Stimulated activated memory B cell treated with anti-CD40 and anti-IgM and Interleukin-4, amounts not matched to agents 10 μg/mL and 1 μg/mL and 100 μg/mL, for 72 hours (primary cell): Measurements from ENCODE around the gene BEND7.

ENCODE experiments used
- ATAC-seq: fragments of 150-1000 bp; cut with Tn5 transposase; 2 replicates; pipeline ENCODE4 v1.10.0; 2021
- H3K27ac Mint-ChIP-seq: one replicate; pipeline ENCODE4 v1.8.0; 2022; ENCODE audit warnings: mild to moderate bottlenecking, mixed read lengths
- H3K27me3 Mint-ChIP-seq: one replicate; pipeline ENCODE4 v1.8.0; 2022; ENCODE audit warnings: mixed read lengths
- H3K36me3 Mint-ChIP-seq: one replicate; pipeline ENCODE4 v1.8.0; 2022; ENCODE audit warnings: mixed read lengths
- H3K4me1 Mint-ChIP-seq: one replicate; pipeline ENCODE4 v1.8.0; 2022; ENCODE audit warnings: mixed read lengths
- H3K4me3 Mint-ChIP-seq: one replicate; pipeline ENCODE4 v1.8.0; 2022; ENCODE audit warnings: mild to moderate bottlenecking, moderate library complexity, mixed read lengths
- H3K9me3 Mint-ChIP-seq: one replicate; pipeline ENCODE4 v1.8.0; 2022; ENCODE audit warnings: mixed read lengths

BEND7 gene

GRCh38 chr10:13503745-13504463 lies 24.9 kb downstream of the BEND7 start:
- Mint-ChIP-seq H3K4me3 (no peak overlapping the region), H3K27me3 (peaks cover 43% of the 10 kb centered on the region), H3K4me1 (peaks cover 6% of the 10 kb centered on the region), H3K27ac (no peak overlapping the region), H3K9me3 (no peaks in the 10 kb centered on the region), H3K36me3 (no peaks in the 10 kb centered on the region)
- no peak for ATAC-seq

- ATAC-seq, result no peak
- Mint-ChIP-seq H3K27ac (no peak overlapping the region), H3K36me3 (no peaks in the 10 kb centered on the region), H3K4me1 (peaks cover 6% of the 10 kb centered on the region), H3K9me3 (no peaks in the 10 kb centered on the region), H3K27me3 (peaks cover 43% of the 10 kb centered on the region), H3K4me3 (no peak overlapping the region)
Observed at GRCh38 chr10:13502380-13502779, 26.4 kb downstream of the BEND7 start.

GRCh38 chr10:13500201-13500600 lies 28.6 kb downstream of the BEND7 start:
- Mint-ChIP-seq H3K4me1 (peaks cover 6% of the 10 kb centered on the region), H3K27ac (no peak overlapping the region), H3K27me3 (peaks cover 28% of the 10 kb centered on the region), H3K4me3 (no peak overlapping the region), H3K9me3 (no peaks in the 10 kb centered on the region), H3K36me3 (no peaks in the 10 kb centered on the region)
- ATAC-seq, result no peak

GRCh38 chr10:13499150-13499549 lies 29.7 kb downstream of the BEND7 start:
- Mint-ChIP-seq H3K27ac (no peak overlapping the region), H3K4me3 (no peak overlapping the region), H3K9me3 (no peaks in the 10 kb centered on the region), H3K36me3 (no peaks in the 10 kb centered on the region), H3K27me3 (peaks cover 28% of the 10 kb centered on the region), H3K4me1 (peaks cover 6% of the 10 kb centered on the region)
- no peak for ATAC-seq

- no peak for ATAC-seq
- H3K4me3 Mint-ChIP-seq, result no peak overlapping the region
- H3K4me1 Mint-ChIP-seq, result no peaks in the 10 kb centered on the region
- peaks cover 12% of the 10 kb centered on the region for H3K27me3 Mint-ChIP-seq
- H3K27ac Mint-ChIP-seq, result no peak overlapping the region
- no peaks in the 10 kb centered on the region for H3K36me3 Mint-ChIP-seq
- H3K9me3 Mint-ChIP-seq, result no peaks in the 10 kb centered on the region
Observed at GRCh38 chr10:13496931-13497330, 31.9 kb downstream of the BEND7 start.

- H3K4me3 Mint-ChIP-seq, result no peak overlapping the region
Observed at GRCh38 chr10:13496164-13496563, 32.6 kb downstream of the BEND7 start.

GRCh38 chr10:13492493-13493180 lies 36.2 kb downstream of the BEND7 start:
- H3K4me1 Mint-ChIP-seq, result no peaks in the 10 kb centered on the region
- no peak overlapping the region for H3K27ac Mint-ChIP-seq
- H3K9me3 Mint-ChIP-seq, result no peaks in the 10 kb centered on the region
- H3K4me3 Mint-ChIP-seq, result no peak overlapping the region
- H3K27me3 Mint-ChIP-seq, result peaks cover 11% of the 10 kb centered on the region
- ATAC-seq, result no peak
- H3K36me3 Mint-ChIP-seq, result no peaks in the 10 kb centered on the region

More at GRCh38 chr10:13496164-13496563, 32.6 kb downstream of the BEND7 start:
- no peak for ATAC-seq
- H3K4me1 Mint-ChIP-seq, result no peaks in the 10 kb centered on the region
- H3K27ac Mint-ChIP-seq, result no peak overlapping the region
- H3K9me3 Mint-ChIP-seq, result no peaks in the 10 kb centered on the region
- no peaks in the 10 kb centered on the region for H3K36me3 Mint-ChIP-seq
- H3K27me3 Mint-ChIP-seq, result peaks cover 12% of the 10 kb centered on the region

GRCh38 chr10:13491747-13492360 lies 37.0 kb downstream of the BEND7 start:
- H3K4me1 Mint-ChIP-seq, result no peaks in the 10 kb centered on the region
- no peaks in the 10 kb centered on the region for H3K36me3 Mint-ChIP-seq
- no peak overlapping the region for H3K27ac Mint-ChIP-seq
- no peak for ATAC-seq
- H3K4me3 Mint-ChIP-seq, result no peak overlapping the region
- H3K9me3 Mint-ChIP-seq, result no peaks in the 10 kb centered on the region
- peaks cover 11% of the 10 kb centered on the region for H3K27me3 Mint-ChIP-seq

- Mint-ChIP-seq H3K9me3 (no peaks in the 10 kb centered on the region), H3K4me1 (no peaks in the 10 kb centered on the region), H3K36me3 (no peaks in the 10 kb centered on the region), H3K27me3 (peaks cover 11% of the 10 kb centered on the region), H3K4me3 (no peak overlapping the region), H3K27ac (no peak overlapping the region)
- ATAC-seq, result no peak
Observed at GRCh38 chr10:13490503-13490902, 38.3 kb downstream of the BEND7 start.

- H3K4me3 Mint-ChIP-seq, result no peak overlapping the region
- no peaks in the 10 kb centered on the region for H3K36me3 Mint-ChIP-seq
- no peak overlapping the region for H3K27ac Mint-ChIP-seq
- H3K9me3 Mint-ChIP-seq, result no peaks in the 10 kb centered on the region
- peaks cover 11% of the 10 kb centered on the region for H3K27me3 Mint-ChIP-seq
- H3K4me1 Mint-ChIP-seq, result peaks cover 7% of the 10 kb centered on the region
- ATAC-seq, result no peak
Observed at GRCh38 chr10:13489035-13489599, 39.7 kb downstream of the BEND7 start.

- Mint-ChIP-seq H3K9me3 (no peaks in the 10 kb centered on the region), H3K4me3 (no peak overlapping the region)
- ATAC-seq, result no peak
Observed at GRCh38 chr10:13485623-13486022, 43.2 kb downstream of the BEND7 start.

GRCh38 chr10:13483951-13484350 lies 44.9 kb downstream of the BEND7 start:
- H3K4me3 Mint-ChIP-seq, result peak overlapping the region; percentile 41
- H3K9me3 Mint-ChIP-seq, result no peaks in the 10 kb centered on the region
- H3K36me3 Mint-ChIP-seq, result no peaks in the 10 kb centered on the region
- ATAC-seq, result peak; percentile 92
- H3K27me3 Mint-ChIP-seq, result no peaks in the 10 kb centered on the region
- H3K4me1 Mint-ChIP-seq, result peaks cover 25% of the 10 kb centered on the region
- peak overlapping the region; percentile 82 for H3K27ac Mint-ChIP-seq

More at GRCh38 chr10:13485623-13486022, 43.2 kb downstream of the BEND7 start:
- H3K36me3 Mint-ChIP-seq, result no peaks in the 10 kb centered on the region
- peaks cover 25% of the 10 kb centered on the region for H3K4me1 Mint-ChIP-seq
- peaks cover 7% of the 10 kb centered on the region for H3K27me3 Mint-ChIP-seq
- no peak overlapping the region for H3K27ac Mint-ChIP-seq

- Mint-ChIP-seq H3K27me3 (peaks cover 2% of the 10 kb centered on the region), H3K27ac (peak overlapping the region; percentile 82), H3K4me1 (peaks cover 25% of the 10 kb centered on the region), H3K4me3 (no peak overlapping the region), H3K9me3 (no peaks in the 10 kb centered on the region), H3K36me3 (no peaks in the 10 kb centered on the region)
- peak; percentile 87 for ATAC-seq
Observed at GRCh38 chr10:13483073-13483472, 45.7 kb downstream of the BEND7 start.

GRCh38 chr10:13481690-13482089 lies 47.1 kb downstream of the BEND7 start:
- ATAC-seq, result no peak
- H3K36me3 Mint-ChIP-seq, result no peaks in the 10 kb centered on the region
- H3K4me3 Mint-ChIP-seq, result no peak overlapping the region
- peaks cover 9% of the 10 kb centered on the region for H3K27me3 Mint-ChIP-seq
- H3K4me1 Mint-ChIP-seq, result peaks cover 25% of the 10 kb centered on the region
- peak overlapping the region; percentile 82 for H3K27ac Mint-ChIP-seq
- H3K9me3 Mint-ChIP-seq, result no peaks in the 10 kb centered on the region

GRCh38 chr10:13475124-13475523 lies 53.7 kb downstream of the BEND7 start:
- Mint-ChIP-seq H3K9me3 (no peaks in the 10 kb centered on the region), H3K36me3 (no peaks in the 10 kb centered on the region), H3K4me1 (no peaks in the 10 kb centered on the region), H3K27me3 (peaks cover 9% of the 10 kb centered on the region), H3K4me3 (no peak overlapping the region), H3K27ac (no peak overlapping the region)
- ATAC-seq, result no peak
